CD4-positive, alpha-beta T cell treated with Interleukin-4 for 1 hour (primary cell): Measurements from ENCODE around the gene ADAMTSL2.
A peak's percentile ranks its signal among the peaks of the same experiment; 100 is the strongest.

Experiments
- DNase-seq, 2 donors: peaks; one replicate each; pipeline ENCODE4 v3.0.0-alpha.2; 2020 to 2022

The ADAMTSL2 gene

DNA sequence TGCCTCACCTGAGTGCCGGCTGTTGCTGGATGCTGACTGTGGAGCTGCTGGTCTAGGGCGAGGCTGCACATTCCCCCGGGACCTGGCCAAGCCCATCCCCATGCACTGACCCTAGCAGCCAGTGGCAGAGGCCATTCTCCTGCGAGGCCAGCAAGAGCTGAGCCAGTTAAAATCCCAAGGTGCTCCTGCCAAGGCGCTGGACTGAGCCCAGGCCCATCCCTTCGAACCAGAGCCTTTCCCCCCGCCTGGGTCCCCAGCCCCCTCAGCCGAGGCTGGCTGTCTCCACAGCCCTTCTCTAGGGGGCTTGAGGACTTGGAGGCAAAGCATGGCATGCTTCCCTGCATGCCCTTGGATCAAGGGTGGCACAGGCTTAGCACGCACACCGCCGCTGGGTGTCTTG is 1.6 kb downstream of the ADAMTSL2 start:
- no peak for DNase-seq

DNA sequence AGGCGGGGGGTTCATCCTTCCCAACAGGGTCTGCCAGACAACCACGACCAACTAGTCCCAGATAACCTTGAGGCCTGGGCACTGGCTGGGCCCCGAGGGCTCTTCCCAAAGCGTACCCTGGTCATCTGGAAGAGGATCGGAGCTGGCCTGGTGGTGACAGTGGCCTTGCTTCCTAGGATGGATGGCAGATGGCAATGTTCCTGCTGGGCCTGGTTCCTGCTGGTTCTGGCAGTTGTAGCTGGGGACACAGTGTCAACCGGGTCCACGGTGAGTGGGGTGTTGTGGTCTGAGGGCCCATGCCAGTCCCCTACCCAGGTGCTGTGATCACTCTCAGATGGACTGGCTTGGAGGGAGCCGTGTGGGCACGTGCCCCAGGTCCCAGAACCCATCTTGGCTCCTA is 2.0 kb downstream of the ADAMTSL2 start:
- DNase-seq = no peak

DNA sequence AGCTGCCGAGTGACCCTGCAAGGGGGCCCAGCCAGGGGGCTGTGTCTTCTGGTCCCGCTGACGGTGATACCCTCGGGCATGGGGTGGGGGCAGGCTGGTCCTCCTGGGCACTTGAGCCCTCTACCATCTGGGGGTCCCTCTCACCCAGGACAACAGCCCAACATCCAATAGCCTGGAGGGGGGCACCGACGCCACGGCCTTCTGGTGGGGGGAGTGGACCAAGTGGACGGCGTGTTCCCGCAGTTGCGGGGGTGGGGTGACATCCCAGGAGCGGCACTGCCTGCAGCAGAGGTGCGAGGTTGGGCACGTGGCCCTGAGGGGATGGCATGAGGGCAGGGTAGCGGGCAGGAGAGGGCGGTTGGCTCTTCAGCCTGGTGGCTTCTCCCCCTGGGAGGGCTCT is 2.8 kb downstream of the ADAMTSL2 start:
- DNase-seq = no peak

DNA sequence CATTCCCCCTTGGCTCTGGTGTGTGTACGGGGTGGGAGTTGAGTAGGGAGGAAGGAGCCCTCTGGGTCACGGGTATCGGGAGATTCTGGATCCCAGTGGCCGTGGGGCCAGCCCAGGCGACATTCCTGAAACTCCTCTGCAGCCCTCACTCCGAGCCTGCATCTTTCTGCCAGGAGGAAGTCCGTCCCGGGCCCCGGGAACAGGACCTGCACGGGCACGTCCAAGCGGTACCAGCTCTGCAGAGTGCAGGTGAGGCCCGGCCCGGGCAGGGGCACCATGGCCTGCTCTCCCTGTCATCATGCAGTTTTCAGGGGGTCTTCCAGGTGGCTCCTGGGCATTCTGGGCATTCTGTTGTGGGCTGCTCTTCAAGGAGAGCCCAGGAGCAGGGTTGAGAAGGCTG is 3.7 kb downstream of the ADAMTSL2 start:
- no peak for DNase-seq

DNA sequence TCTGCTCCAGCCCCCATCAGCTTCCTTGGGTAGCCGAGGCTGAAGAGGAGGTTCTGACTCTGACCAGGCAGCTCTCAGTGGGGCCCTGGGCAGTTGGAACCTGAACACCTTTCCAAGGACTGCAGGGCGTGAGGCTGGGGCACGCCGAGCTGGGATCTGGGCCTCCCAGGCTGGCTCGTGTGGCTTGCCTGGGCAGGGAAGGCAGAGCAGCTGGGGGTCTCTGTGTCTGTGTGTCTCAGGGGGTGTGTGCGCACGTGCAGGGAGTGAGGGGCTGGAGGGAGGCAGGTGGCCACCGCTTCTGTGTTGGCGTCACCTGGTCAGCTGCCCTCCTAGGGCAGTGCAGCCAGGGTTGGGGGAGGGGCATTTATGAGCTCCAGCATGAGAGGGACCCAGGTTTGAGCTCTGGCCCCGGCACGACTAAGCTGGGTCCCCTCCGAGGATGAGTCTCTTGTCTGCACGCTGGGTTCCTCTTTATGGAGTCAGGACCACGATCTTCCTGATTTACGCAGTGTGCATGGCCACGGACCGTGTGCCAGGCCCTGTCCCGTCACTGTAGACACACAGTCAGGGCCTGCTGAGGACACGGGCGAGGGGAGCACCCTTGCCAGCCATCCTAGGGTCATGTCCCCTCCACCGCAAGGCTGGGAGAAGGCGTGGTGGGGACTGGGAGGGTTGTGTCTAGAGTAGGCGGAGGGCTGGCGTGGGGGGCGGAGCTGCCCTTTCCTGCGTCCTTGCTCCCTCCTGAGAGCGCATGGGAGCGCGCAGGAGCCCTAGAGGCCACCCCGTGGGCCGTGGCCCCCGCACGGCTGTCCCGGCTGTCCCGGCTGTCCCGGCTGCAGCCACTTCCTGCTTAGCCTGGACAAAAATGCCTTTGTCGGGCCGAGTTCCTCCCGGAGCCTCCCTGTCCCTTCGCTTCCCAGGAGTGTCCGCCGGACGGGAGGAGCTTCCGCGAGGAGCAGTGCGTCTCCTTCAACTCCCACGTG is 4.6 kb downstream of the ADAMTSL2 start:
- no peak for DNase-seq

DNA sequence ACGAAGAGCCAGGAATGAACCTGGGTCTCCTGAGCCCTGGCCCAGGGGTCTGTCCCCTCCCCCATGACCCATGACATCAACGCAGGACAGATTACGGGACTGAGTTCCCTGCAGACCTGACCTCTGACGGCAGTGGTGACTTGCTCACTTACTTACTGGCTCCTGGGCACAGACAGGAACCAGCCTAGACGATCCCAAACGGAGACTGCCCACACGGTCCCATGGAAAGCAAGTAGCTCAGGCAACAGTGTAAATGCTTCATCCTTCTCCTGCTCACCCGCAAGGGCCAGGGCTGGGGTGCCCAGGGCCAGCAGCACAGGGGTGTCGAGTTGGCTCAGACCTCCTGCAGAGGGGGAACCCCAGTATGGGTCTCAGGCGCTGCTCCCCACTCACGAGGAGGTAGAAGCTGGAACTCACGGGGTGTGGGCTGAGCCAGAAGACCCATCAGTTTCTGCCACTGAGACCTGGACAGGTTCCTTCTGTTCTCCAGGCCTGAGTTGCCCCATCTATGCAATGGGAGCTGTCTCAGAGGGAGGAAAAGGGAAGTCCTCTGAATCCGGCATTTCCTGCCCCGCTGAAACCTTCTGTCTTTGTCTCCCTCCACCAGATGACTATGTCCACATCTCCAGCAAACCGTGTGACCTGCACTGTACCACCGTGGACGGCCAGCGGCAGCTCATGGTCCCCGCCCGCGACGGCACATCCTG is 5.6 kb downstream of the ADAMTSL2 start:
- DNase-seq = no peak

DNA sequence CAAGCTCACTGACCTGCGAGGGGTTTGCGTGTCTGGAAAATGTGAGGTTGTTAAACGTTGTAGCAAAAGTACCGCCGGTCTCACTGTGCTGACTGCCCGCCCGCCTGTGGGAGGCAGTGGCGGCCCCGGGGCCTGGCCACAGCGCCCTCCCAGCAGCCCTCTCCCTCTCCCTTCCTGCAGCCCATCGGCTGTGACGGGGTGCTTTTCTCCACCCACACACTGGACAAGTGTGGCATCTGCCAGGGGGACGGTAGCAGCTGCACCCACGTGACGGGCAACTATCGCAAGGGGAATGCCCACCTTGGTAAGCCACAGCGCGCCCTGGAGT is 6.2 kb downstream of the ADAMTSL2 start:
- no peak for DNase-seq

DNA sequence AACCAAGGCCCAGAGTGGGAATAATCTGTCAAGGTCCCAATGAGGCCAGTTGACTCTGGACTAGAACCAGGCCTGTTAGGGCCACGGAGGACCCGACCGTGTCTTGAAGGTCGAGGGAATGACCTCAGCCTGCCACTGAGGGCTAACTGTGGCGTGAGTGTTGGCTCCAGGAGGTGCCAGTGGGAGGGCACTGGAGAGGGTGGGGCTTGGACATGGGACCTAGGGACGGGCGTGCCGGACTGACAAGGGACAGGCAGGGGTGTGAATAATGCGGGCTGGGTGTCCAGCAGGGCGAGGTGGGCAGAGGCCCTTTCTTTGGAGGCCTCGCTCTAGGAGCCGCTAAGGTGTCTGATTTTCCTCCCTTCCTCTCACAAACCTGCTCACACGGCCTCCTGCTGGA is 7.5 kb downstream of the ADAMTSL2 start:
- DNase-seq = no peak

DNA sequence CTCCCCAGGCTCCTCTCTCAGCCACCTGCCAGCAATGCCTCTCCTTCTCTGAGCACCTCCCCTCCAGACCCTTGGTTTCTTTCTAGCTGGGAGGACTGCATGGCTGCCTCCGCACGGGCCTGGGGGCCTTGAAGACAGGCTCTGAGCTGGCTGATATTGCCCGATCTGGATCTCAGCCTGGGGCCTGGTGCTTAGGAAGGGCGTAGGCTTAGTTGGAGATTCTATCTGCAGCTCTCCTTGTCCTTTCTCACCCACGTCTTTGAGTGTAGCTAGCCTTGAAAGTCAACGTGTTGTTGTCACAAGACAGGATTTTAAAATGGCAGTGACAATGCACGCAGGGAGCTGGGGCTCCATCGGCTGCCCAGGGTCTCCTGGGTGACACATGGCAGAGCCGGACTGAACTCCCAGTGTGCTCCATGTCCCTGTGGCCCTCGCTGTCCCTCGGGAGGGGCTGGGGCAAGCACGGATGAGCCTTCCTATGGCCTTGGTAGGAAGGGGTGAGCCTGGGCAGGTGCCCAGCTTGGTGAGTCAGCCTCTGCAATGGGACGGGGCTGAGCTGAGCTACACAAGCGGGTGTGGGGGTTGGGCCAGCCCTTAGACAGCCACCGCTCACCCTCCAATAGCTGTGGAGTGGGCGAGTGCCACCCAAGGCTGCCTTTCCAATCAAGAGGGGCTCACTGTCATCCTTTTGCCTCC is 9.4 kb downstream of the ADAMTSL2 start:
- DNase-seq = no peak

DNA sequence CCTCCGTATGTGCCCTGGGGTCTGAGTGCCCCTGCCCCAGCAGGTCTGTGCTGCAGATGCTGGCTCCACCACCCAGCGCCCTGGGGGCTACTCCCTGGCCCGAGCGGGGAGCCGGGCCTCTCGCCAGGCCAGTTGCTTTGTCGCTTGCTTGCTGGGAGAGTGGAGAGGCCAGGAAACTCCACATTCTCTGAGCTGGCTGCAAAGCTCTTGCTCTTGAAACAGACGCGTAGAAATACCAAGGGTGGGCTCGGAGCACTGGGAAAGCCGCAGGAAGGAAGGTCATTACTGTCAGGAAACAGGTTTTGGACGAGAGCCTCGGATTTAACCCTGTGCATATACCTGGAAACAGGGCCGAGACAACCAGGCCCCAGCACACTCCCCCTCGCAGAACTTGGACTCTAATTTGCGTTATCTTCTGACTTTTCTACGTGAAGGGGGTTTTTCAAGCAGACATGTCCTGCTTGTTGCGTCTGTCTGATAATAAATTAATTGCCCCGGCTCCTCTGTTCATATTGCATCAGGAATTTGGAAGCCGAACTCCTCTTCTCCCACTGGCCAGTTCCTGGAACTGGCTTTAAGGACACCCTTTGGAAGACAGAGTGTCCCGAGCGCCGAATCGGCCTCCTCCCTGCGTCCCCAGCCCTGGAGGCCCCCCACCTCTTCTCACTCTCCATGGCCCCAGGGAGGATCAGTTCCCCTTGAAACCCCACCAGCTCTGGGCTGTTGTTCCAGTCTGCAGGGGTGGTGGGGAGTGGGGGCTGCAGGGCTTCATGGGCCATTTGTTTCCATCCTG is 11.2 kb downstream of the ADAMTSL2 start:
- DNase-seq = no peak

DNA sequence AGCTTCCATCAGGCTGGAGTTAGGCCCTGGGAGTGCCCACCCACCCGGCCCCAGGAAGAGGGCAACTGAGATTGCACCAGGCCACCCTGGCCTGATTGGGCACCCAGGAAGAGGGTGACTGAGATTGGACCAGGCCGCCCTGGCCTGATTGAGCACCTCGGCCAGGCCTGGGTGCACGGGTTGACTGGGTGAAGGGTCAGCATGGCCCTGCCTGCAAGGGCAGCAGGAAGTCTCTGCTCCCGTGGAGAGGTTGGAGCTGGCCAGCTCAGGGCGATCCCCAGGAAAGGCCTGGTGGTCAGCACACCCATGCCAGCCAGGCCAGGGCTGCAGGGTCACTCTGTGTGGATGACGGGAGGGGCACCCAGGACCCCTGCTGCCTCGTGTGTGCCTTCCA is 11.8 kb downstream of the ADAMTSL2 start:
- DNase-seq = no peak

DNA sequence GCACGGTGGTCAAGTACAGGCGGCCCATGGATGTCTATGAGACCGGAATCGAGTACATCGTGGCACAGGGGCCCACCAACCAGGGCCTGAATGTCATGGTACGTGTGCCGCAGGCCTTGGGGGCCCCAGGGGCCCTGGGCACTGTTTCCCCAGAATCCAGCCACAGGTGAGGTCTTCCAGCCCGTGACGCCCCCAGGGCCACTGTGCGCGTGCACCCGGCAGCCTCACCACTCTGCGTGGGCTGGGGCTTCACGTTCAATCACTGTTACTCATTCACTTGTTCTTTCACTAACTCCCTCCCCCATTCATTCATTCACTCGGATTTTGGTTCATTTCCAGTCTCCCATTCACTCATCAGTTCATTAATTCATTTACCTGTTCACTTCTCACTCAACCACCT is 12.6 kb downstream of the ADAMTSL2 start:
- no peak for DNase-seq

DNA sequence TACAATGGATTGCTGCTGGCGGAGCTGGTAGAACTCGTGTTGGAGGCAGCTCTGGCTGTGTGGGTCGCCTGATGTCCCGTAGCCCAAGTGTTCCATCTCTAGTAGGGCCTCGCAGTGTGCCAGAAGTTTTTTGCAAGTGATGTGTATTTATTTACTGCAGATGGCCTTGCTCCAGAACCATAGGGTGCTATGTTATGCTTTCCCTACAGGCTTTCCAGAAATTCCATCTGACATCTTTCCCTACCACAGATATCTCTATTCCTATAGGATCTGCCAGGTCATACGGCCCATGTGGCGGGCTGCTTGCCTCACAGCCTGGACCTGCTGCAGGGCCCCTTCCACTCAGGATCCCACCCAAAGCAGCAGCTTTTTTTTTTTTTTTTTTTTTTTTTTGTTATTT is 16.9 kb downstream of the ADAMTSL2 start:
- DNase-seq = no peak

DNA sequence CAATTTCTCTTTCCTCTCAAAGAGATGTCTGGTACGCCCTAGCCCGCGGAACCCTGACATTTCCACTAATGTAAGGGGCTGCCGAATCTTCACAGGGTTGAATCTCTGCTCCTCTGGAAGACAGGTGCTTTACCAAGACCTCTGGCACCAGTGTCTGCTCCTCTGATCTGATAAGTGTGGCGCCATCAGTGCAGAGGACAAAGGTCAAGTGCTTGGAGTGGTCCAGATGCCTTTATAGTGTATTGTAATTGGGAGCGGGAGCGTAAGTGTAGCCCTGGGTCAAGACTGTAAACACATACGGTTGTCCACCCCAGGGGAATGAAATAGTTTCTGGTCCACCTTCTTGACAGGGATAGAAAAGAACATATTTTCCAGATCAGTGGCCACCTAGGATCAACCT is 17.7 kb downstream of the ADAMTSL2 start:
- DNase-seq = no peak

DNA sequence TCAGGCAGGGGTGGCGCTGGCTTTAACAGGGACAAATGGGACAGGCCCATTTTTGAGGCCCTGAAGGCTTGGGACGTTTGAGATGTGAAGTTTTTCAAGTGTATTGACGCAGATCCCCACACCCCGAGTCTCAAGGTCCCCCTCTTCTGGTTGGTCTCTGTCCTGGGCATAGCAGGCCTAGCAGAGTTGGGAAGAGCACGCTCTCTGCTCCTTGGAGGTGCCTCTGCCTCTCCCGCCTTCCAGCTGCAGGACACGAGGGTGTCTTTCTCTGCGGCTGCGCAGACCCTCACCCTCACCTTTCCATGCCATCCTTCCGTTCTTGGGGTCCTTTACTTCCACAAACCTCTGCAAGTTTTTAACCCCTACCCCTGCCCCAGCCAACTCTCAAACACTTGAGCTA is 18.6 kb downstream of the ADAMTSL2 start:
- no peak for DNase-seq

DNA sequence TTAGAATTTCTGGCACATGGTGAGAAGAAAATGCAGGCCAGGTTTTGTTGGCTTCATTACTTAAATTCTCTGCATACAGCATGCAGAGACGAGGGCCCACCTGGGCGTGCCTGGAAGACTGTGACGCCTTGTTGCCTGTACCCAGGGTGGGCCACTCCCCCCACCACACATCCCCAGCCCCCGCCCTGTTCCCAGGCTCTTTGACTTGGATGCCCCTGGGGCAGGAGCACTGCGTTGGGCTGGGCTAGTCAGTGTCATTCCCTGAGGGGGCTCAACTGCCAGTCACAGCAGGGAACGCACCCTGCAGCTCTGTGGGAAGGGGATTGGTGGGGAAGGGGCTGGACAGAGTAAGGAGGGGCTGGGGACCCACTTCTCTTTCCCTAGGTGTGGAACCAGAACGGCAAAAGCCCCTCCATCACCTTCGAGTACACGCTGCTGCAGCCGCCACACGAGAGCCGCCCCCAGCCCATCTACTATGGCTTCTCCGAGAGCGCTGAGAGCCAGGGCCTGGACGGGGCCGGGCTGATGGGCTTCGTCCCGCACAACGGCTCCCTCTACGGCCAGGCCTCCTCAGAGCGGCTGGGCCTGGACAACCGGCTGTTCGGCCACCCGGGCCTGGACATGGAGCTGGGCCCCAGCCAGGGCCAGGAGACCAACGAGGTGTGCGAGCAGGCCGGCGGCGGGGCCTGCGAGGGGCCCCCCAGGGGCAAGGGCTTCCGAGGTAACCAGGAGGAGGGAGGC is 19.6 kb downstream of the ADAMTSL2 start:
- DNase-seq = no peak

DNA sequence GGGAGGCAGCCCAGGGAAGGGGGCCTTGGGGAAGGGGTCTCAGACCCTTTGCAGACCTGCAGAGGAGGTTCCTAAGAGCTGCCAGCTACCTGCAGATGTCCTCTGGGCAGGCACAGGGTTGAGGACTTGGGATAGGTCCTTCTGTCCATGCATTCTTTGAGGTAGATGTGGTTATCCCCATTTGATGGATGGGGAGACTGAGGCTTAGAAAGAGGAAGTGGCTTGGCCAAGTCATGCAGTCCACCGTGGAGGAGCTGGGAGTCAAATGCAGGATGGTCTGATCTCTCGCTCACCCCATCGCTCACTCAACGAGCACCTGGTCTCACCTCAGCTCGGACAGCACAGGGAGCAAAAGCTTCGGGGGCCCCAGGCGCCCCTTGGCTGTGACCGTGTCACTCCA is 20.2 kb downstream of the ADAMTSL2 start:
- DNase-seq = no peak

DNA sequence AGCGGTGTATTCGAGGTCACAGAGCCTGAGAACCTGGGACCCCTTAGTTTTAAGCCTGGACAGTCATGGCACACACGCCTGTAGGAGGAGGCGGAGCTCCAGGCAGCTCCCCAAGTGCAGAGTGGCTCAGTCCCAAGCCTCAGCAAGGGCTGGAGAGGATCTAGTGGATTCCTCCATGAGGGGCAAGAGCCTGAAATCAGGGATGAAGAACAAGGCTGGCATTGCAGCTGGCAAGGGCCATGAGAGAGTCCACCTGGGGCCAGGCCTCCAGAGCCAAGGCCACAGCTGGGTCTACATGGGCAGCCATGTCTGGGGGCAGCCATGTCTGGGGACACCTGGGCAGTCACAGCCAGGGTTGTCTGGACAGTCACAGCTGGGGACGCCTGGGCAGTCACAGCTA is 21.9 kb downstream of the ADAMTSL2 start:
- DNase-seq = no peak

DNA sequence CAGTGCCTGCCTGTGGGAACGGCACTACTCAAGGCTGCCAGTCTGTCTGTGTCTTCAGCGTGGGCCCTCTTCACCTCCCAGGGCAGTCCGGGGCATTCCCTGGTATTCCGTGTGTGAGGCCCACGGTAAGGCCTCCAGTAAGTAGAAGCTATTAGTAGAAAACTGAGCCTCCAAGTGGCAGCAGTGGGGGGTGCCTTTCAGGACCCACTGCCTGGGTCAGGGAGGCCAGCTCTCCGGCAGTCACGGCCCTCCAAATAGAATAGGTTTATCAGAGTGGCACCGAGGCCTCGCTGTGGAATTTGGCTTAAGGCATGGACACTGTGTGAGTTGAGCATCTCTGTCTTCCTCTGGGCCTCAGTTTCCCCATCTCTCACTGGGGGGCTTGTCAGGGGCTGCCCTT is 23.1 kb downstream of the ADAMTSL2 start:
- no peak for DNase-seq

DNA sequence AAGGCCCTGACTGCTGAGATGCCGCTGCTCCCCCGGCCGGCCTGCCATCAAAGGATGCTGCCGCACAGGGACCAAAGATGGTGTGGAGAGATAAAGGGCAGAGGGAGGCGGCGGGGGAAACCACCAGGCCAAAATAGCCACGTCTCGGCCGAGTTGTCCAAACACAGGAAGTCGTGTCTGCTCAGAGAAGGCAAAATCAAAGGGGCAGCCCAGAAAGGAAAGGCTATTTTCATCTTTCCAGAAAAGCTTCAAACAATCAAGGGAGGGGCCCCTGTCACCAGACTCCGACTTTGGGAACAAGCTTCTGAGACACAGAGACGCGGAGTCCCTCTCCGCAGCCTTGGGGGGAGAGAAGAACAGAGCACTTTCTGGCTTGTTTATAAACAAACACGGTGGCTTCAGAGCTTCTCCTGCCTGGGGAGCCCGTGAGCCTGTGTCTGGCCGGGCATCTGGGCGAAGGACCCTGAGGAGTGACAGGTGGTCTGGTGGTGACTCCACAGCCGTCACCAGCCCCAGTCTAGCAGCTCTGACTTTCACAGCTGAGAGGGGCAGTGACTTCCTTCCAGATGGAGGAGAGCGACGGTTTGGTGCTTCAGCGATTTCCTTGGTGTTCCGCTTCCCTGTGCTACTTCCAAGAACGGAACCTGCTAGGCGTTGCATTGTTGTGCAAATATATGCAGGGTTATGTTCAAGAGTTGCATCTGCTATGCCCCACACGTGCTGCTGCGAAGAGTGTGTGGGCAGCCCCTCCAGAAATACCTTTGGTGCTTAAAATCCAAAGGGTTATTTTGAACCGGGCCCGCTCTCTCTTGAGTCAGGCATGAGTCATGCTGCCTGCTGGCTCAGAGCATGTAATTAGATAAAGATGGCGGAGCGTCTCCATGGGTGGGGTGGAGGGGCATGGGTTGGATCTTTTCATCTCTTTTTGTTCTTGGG is 24.0 kb downstream of the ADAMTSL2 start:
- DNase-seq = peak in 1 of 2 donors; percentile 24

DNA sequence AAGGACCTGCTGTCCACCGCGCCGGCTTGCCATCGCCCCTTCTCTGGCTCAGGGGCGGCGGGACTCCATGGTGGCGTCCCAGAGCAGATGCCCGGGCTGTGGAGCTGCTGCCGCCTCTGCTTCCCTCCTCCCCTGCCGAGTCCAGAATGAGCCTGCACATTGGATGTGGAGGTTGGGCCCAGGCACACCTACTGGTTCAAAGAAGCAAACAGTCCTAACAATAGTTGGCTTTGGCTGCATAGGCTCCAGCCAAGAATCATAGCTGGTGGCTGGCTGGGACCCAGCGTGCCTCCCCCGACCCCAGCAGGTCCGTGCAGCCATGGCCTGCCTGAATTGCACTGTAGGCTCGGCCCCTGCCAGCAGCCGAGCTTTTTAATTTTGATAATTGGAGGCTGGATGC is 25.8 kb downstream of the ADAMTSL2 start:
- DNase-seq = no peak
